ENCODE results near the gene ARSG. TPM values are rescaled to one million over a fixed set of nuclear protein-coding genes. Genes with fewer than 3 reads are reported as not detected.

Gene ARSG
- total and polyA plus RNA-seq, 9 of the 15 experiments (the other 6 are each of a cell fraction or from before 2014, with no cell fraction given) = 1.0 to 5.6 (median 1.8) TPM

GRCh38 chr17:68349157-68349556 is 57.9 kb downstream of the ARSG start (continued):
- TF ChIP-seq REST (IDR thresholded peaks at IDR 0.05; ENCODE audit: borderline replicate concordance) = no peak
- no peak for TF ChIP-seq REST (CRISPR knock-in tag; IDR thresholded peaks at IDR 0.05; ENCODE audit: low read depth)
- no peak for TF ChIP-seq ZBED1 (IDR thresholded peaks at IDR 0.05)
- TF ChIP-seq TAF7 (tag; IDR thresholded peaks at IDR 0.05) = no peak
- no peak for TF ChIP-seq ADNP (tag; IDR thresholded peaks at IDR 0.05)
- TF ChIP-seq GTF3C2 (IDR thresholded peaks at IDR 0.05; ENCODE audit: borderline replicate concordance, extremely low read depth, insufficient read length) = no peak
- TF ChIP-seq NFXL1 (CRISPR knock-in tag; IDR thresholded peaks at IDR 0.05) = no peak
- no peak for TF ChIP-seq ZNF76 (CRISPR knock-in tag; IDR thresholded peaks at IDR 0.05; ENCODE audit: borderline replicate concordance)
- no peak for TF ChIP-seq ZNF444 (CRISPR knock-in tag; IDR thresholded peaks at IDR 0.05)
